ENCODE measurements around the gene ANTXRL. TPM values are rescaled to one million over a fixed set of nuclear protein-coding genes. Genes with fewer than 3 reads are reported as not detected.

Gene ANTXRL
- total and polyA plus RNA-seq, 2 of the 8 experiments (the other 6 are each of a cell fraction or from before 2014, with no cell fraction given): not detected

GRCh38 chr10:46310143-46310514 lies 23.3 kb downstream of the ANTXRL start:
- Histone ChIP-seq H2AK5ac (ENCODE audit: low read depth, low read length) (no peak overlapping the region), H3K4me3 (ENCODE audit: extremely low read depth in 1 of 4, insufficient read depth in 2 of 4, low read depth in 3 of 4, low read length in 4 of 4) (no peak overlapping the region), H2BK15ac (ENCODE audit: low read length) (no peak overlapping the region), H3K9ac (replicated peaks in 1 of 4; ENCODE audit: extremely low read depth in 1 of 4, low read depth in 3 of 4, low read length in 3 of 4) (no peak overlapping the region), H3K36me3 (ENCODE audit: control insufficient read depth in 2 of 4, insufficient read depth in 4 of 4, low read length in 3 of 4) (no peaks in the 10 kb centered on the region), H3K27ac (ENCODE audit: low read depth, low read length) (no peak overlapping the region), H2AFZ (ENCODE audit: low read length) (no peak overlapping the region), H3K4me1 (replicated peaks in 1 of 4; ENCODE audit: control insufficient read depth in 3 of 4, insufficient read depth in 4 of 4, low read length in 3 of 4) (peaks cover 0 to 7% (median 1%) of the 10 kb centered on the region in 4 experiments; a peak in 1 of 7 replicates), H3K27me3 (replicated peaks in 1 of 4; ENCODE audit: control insufficient read depth in 3 of 4, extremely low read depth in 1 of 4, insufficient read depth in 3 of 4, low read length in 3 of 4) (no peaks in the 10 kb centered on the region; a peak in 1 of 7 replicates), H2BK5ac (ENCODE audit: low read depth, low read length) (peak overlapping the region; percentile 24; the same call in 1 of the 2 replicates), H3K23me2 (ENCODE audit: low read depth, low read length) (no peaks in the 10 kb centered on the region), H2BK12ac (ENCODE audit: low read depth, low read length) (no peak overlapping the region), H4K8ac (ENCODE audit: extremely low read depth, insufficient read depth, low read length) (no peak overlapping the region), H2BK120ac (replicated peaks; ENCODE audit: low read depth, low read length) (no peak overlapping the region), H4K20me1 (replicated peaks in 1 of 2; ENCODE audit: control insufficient read depth in 1 of 2, insufficient read depth in 2 of 2, low read length in 2 of 2) (no peaks in the 10 kb centered on the region), H4K5ac (ENCODE audit: insufficient read length, low read depth, low read length) (no peak overlapping the region), H3K79me1 (ENCODE audit: low read depth, low read length) (no peaks in the 10 kb centered on the region), H3K4me2 (ENCODE audit: insufficient read depth in 1 of 2, low read depth in 2 of 2, low read length in 2 of 2) (no peak overlapping the region), H3K14ac (ENCODE audit: insufficient read length) (no peak overlapping the region), H3K79me2 (ENCODE audit: control insufficient read depth in 1 of 2, insufficient read depth in 2 of 2, low read length in 2 of 2) (no peaks in the 10 kb centered on the region), H3K9me3 (ENCODE audit: insufficient read depth in 2 of 2, low read depth in 1 of 2, low read length in 1 of 2) (no peaks in the 10 kb centered on the region), H3K18ac (ENCODE audit: extremely low read depth, low read length) (no peak overlapping the region), H4K91ac (replicated peaks; ENCODE audit: insufficient read length, low read length) (no peak overlapping the region), H3K4ac (replicated peaks; ENCODE audit: insufficient read length, low read depth, low read length) (no peak overlapping the region), H3K23ac (ENCODE audit: insufficient read length) (no peak overlapping the region), H3K56ac (replicated peaks; ENCODE audit: insufficient read length, low read depth, low read length) (no peak overlapping the region), H2BK20ac (ENCODE audit: low read length) (no peak overlapping the region)
- 96% methylated on average over 4 of the region's 4 CpGs; no CpG with 5 or more reads in 1 of the 2 experiments for WGBS, 2 experiments (ENCODE audit: extremely low coverage in 1 of 2, insufficient coverage in 1 of 2, insufficient read length in 1 of 2, insufficient replicate concordance in 2 of 2, low coverage in 1 of 2, low lambda C conversion rate in 2 of 2, missing lambda C conversion rate in 1 of 2)
- CTCF ChIA-PET (ENCODE audit: partially characterized antibody): interaction anchor here (1.1 to 1.7 kb wide), 3 partner anchors 14 to 81 kb away, joined by 4 to 7 read pairs (median 6); no protein-coding TSS in a partner anchor
- DNase-seq (ENCODE audit: low read depth in 1 of 2, low spot score in 2 of 2) (no peak), FAIRE-seq (no peak)
- POLR2A ChIA-PET (ENCODE audit: partially characterized antibody): no interaction called here
- TF ChIP-seq YY1 (IDR thresholded peaks at IDR 0.05; ENCODE audit: low read depth, low read length) (no peak), TAF1 (IDR thresholded peaks at IDR 0.05; ENCODE audit: low read depth, low read length) (no peak), CEBPB (IDR thresholded peaks at IDR 0.05; ENCODE audit: low read depth, low read length) (no peak), JUND (IDR thresholded peaks at IDR 0.05; ENCODE audit: low read length) (no peak), CTCF (IDR thresholded peaks at IDR 0.05; ENCODE audit: control extremely low read depth in 1 of 3, insufficient read depth in 1 of 3, low read depth in 1 of 3, low read length in 3 of 3) (no peak), TBP (IDR thresholded peaks at IDR 0.05; ENCODE audit: low read depth, low read length) (no peak), POLR2A (IDR thresholded peaks at IDR 0.05; ENCODE audit: control extremely low read depth in 1 of 2, low read depth in 2 of 2, low read length in 2 of 2) (no peak), RAD21 (IDR thresholded peaks at IDR 0.05 in 1 of 2, conservative IDR thresholded peaks at IDR 0.05 in 1 of 2; ENCODE audit: low read depth in 2 of 2, low read length in 2 of 2) (no peak), SP4 (IDR thresholded peaks at IDR 0.05; ENCODE audit: low read length) (no peak), POU5F1 (IDR thresholded peaks at IDR 0.05; ENCODE audit: low read depth, low read length) (no peak), HDAC6 (IDR thresholded peaks at IDR 0.05; ENCODE audit: low read depth, low read length) (no peak), KDM5A (IDR thresholded peaks at IDR 0.05; ENCODE audit: low read length) (no peak)
- TF ChIP-seq, protein P1, sequence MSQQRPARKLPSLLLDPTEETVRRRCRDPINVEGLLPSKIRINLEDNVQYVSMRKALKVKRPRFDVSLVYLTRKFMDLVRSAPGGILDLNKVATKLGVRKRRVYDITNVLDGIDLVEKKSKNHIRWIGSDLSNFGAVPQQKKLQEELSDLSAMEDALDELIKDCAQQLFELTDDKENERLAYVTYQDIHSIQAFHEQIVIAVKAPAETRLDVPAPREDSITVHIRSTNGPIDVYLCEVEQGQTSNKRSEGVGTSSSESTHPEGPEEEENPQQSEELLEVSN (IDR thresholded peaks at IDR 0.05): no peak

All from H1 (cell line).